Adrenal gland (tissue), 12 donors: ENCODE measurements around the gene TADA2A. TPM values are rescaled to one million over a fixed set of nuclear protein-coding genes. Genes with fewer than 3 reads are reported as not detected.
A peak's percentile ranks its signal among the peaks of the same experiment; 100 is the strongest.
"Not testable (repeated sequence)": the region's sequence is repeated elsewhere in the genome, so short reads cannot be mapped to it uniquely, and the experiment has no call there.

Experiments used
- DNase-seq, 7 donors: peaks; one replicate each; pipeline ENCODE4 v3.0.0-alpha.2; 2019 to 2020
- H3K27ac ChIP-seq, 5 donors: fragments of 200-600 bp; sonication (generic) in 4 of 5; 1 replicate in 3 of 5; 2 replicates in 2 of 5; pipeline versions ENCODE4 v1.5.1 to v1.8.0; 2016 to 2020; ENCODE audit warnings: mild to moderate bottlenecking in 1 of 5
- H3K27me3 ChIP-seq: fragments of 200-600 bp; 2 replicates; pipeline ENCODE4 v1.8.0; 2021
- H3K36me3 ChIP-seq, 2 donors: fragments of 200-600 bp; replicated peaks in 1 of 2; 1 replicate in 1 of 2; 2 replicates in 1 of 2; pipeline versions ENCODE4 v1.5.1 to v1.8.0; 2018 to 2022
- H3K4me1 ChIP-seq, 2 donors: fragments of 200-600 bp; replicated peaks in 1 of 2; 1 replicate in 1 of 2; 2 replicates in 1 of 2; pipeline versions ENCODE4 v1.5.1 to v1.8.0; 2018 to 2021
- H3K4me3 ChIP-seq, 4 donors: fragments of 200-600 bp; sonication (generic) in 3 of 4; one replicate each; pipeline ENCODE4 v1.5.1; 2016 to 2018
- H3K9me3 ChIP-seq, 3 donors: fragments of 200-600 bp; sonication (generic) in 1 of 3; replicated peaks in 1 of 3; 1 replicate in 2 of 3; 2 replicates in 1 of 3; pipeline versions ENCODE4 v1.5.1 to v1.8.0; 2016 to 2021
- CTCF ChIP-seq, 6 experiments: fragments of 450-650 bp in 4 of 6; fragments of 200-600 bp in 2 of 6; sonication (generic) in 1 of 6; IDR thresholded peaks; 1 replicate in 5 of 6; 2 replicates in 1 of 6; pipeline versions ENCODE4 v1.5.1 to v1.8.0; 2016 to 2021; ENCODE audit warnings: antibody characterized with exemption in 6 of 6, mild to moderate bottlenecking in 2 of 6, moderate library complexity in 1 of 6
- POLR2A ChIP-seq, 2 donors: fragments of 450-650 bp; IDR thresholded peaks; one replicate each; pipeline ENCODE4 v1.6.1; 2017; ENCODE audit warnings: antibody characterized with exemption in 2 of 2, mild to moderate bottlenecking in 2 of 2, moderate library complexity in 1 of 2
- WGBS, 4 donors: extraction: QIAGEN DNeasy Blood & Tissue Kit in 2 of 4; methylation state at CpG; one replicate each; pipeline versions ENCODE4 v1.1.5 to v1.1.7; 2013 to 2017; 5-methylcytosine and 5-hydroxymethylcytosine counted together
- intact Hi-C, 2 donors: fragments of 100-400 bp; cut with DNase I; formaldehyde crosslinking; loops; one replicate each; pipeline versions ENCODE4 v1.14.1 to v1.15.0; 2022 to 2023
- polyA plus RNA-seq, 3 donors: library from polyadenylated mRNA; stranded (reverse); fragments of 200-250 nt in 2 of 3; fragments of 350-450 nt in 1 of 3; fragmentation: Illumina TruSeq in 1 of 3; extraction: RNeasy Lipid Tissue Mini Kit (QIAGEN cat#74804) in 1 of 3; gene quantifications; one replicate each; pipeline ENCODE4 v1.2.3, GENCODE V29; 2013 to 2014
- total RNA-seq, 9 donors: library from RNA; depleted of rRNA in 4 of 9; stranded (reverse); fragments of >200 nt in 4 of 9; fragments of 120-200 nt in 1 of 9; fragmentation: NEBNext Ultra II Directional in 1 of 9; extraction: Animal tissue kit (Norgen Biotek cat#: 25700) in 1 of 9; gene quantifications; one replicate each; pipeline versions ENCODE4 v1.1.0 to v1.2.4, GENCODE V29; 2013 to 2023
- donor health status: healthy with polysubstance abuse.
- donor health status: Bipolar disorder and iron deficiency.
- donor health status: DM: yes; HTN: yes; CAD: no.
- donor health status: DM: no; HTN: no; CAD: no.
- donor health status: DM: no; HTN: no; CAD: no.
- donor health status: DM: yes; HTN: yes; CAD: no.

Gene TADA2A
- total and polyA plus RNA-seq, 12 donors, result 7.6 to 21.5 (median 15.7) TPM

- H3K27ac ChIP-seq, result no peak overlapping the region
- peaks cover 0 to under 1% of the 10 kb centered on the region in 2 donors for H3K4me1 ChIP-seq
- H3K36me3 ChIP-seq, result no peaks in the 10 kb centered on the region
- intact Hi-C loops, result no loop called here
- no peaks in the 10 kb centered on the region for H3K27me3 ChIP-seq
- TF ChIP-seq POLR2A (IDR thresholded peaks at IDR 0.05) (no peak), CTCF (IDR thresholded peaks at IDR 0.05) (no peak)
- no peak overlapping the region for H3K4me3 ChIP-seq
- no peaks in the 10 kb centered on the region for H3K9me3 ChIP-seq
- DNase-seq, result no peak
Measured at GRCh38 chr17:37400505-37400904, 6.2 kb upstream of the TADA2A start.

- H3K36me3 ChIP-seq, H3K27me3 ChIP-seq, H3K9me3 ChIP-seq, intact Hi-C loops, H3K27ac ChIP-seq, DNase-seq: not testable (repeated sequence)
- H3K4me1 ChIP-seq, result peaks cover 7 to 18% of the 10 kb centered on the region in 2 donors
- peak overlapping the region in 1 of 4 donors; percentile 88 for H3K4me3 ChIP-seq
- 84 to 87% (median 85%) methylated on average over 14 of the region's 14 CpGs for WGBS, 4 donors
Measured at GRCh38 chr17:37405522-37405921, 1.2 kb upstream of the TADA2A start.

GRCh38 chr17:37405955-37406634, 591 bp upstream of the TADA2A start:
- Histone ChIP-seq H3K27ac (peak overlapping the region in 4 of 5 donors; percentile 46 to 99 (median 82)), H3K36me3 (peaks cover 0 to under 1% of the 10 kb centered on the region in 2 donors), H3K27me3 (no peaks in the 10 kb centered on the region), H3K9me3 (no peaks in the 10 kb centered on the region), H3K4me1 (peaks cover 7 to 18% of the 10 kb centered on the region in 2 donors), H3K4me3 (peak overlapping the region; percentile 11 to 88 (median 48))
- intact Hi-C loops, result no loop called here
- TF ChIP-seq POLR2A (IDR thresholded peaks at IDR 0.05) (no peak), CTCF (IDR thresholded peaks at IDR 0.05) (no peak)
- WGBS, 4 donors, result 0 to 3% (median 1%) methylated on average over 5 to 21 of the region's 21 CpGs
- no peak for DNase-seq

- intact Hi-C loops, DNase-seq, H3K27ac ChIP-seq, H3K4me3 ChIP-seq, H3K27me3 ChIP-seq, H3K9me3 ChIP-seq: not testable (repeated sequence)
- Histone ChIP-seq H3K36me3 (peaks cover 0 to 15% of the 10 kb centered on the region in 2 donors), H3K4me1 (peaks cover 7 to 18% of the 10 kb centered on the region in 2 donors)
- WGBS, 4 donors, result 93 to 96% (median 94%) methylated on average over 13 of the region's 13 CpGs
Measured at GRCh38 chr17:37408145-37408479, 1.4 kb downstream of the TADA2A start.

GRCh38 chr17:37410357-37410756, 3.7 kb downstream of the TADA2A start:
- Histone ChIP-seq H3K27ac (no peak overlapping the region), H3K36me3 (peaks cover 0 to 37% of the 10 kb centered on the region in 2 donors), H3K9me3 (no peaks in the 10 kb centered on the region), H3K27me3 (no peaks in the 10 kb centered on the region), H3K4me3 (no peak overlapping the region), H3K4me1 (peaks cover 7 to 18% of the 10 kb centered on the region in 2 donors)
- no peak for TF ChIP-seq POLR2A (IDR thresholded peaks at IDR 0.05)
- TF ChIP-seq CTCF (IDR thresholded peaks at IDR 0.05), result no peak
- 84 to 99% (median 89%) methylated on average over 3 of the region's 3 CpGs for whole genome bisulfite sequencing, 4 donors
- intact Hi-C loops, result no loop called here
- no peak for DNase-seq
